Limb (tissue), 2 donors: ENCODE data around the gene PBX4.

Experiments used
- DNase-seq, 2 donors: peaks; one replicate each; pipeline ENCODE4 v3.0.0-alpha.2; 2016; ENCODE audit errors: extremely low spot score in 2 of 2

PBX4 gene

GRCh38 chr19:19527674-19528625 lies 90.5 kb downstream of the PBX4 start:
- DNase-seq: peak in 1 of 2 donors; percentile 36

- DNase-seq: peak in 1 of 2 donors; percentile 23
These were observed 91.2 kb downstream of the PBX4 start for GRCh38 chr19:19527371-19527656.

- peak in 1 of 2 donors; percentile 24 for DNase-seq
These were observed 91.7 kb downstream of the PBX4 start for GRCh38 chr19:19526581-19527370.

- peak in 1 of 2 donors; percentile 32 for DNase-seq
These were observed 92.7 kb downstream of the PBX4 start for GRCh38 chr19:19525611-19526380.

- no peak for DNase-seq
These were observed 94.4 kb downstream of the PBX4 start for GRCh38 chr19:19524053-19524452.

GRCh38 chr19:19523177-19523576 lies 95.3 kb downstream of the PBX4 start:
- no peak for DNase-seq

GRCh38 chr19:19520989-19521388 lies 97.5 kb downstream of the PBX4 start:
- no peak for DNase-seq

GRCh38 chr19:19517235-19517619 lies 101.3 kb downstream of the PBX4 start:
- no peak for DNase-seq

GRCh38 chr19:19515642-19516519 lies 102.6 kb downstream of the PBX4 start, which contains the start of gene NDUFA13:
TSS of gene NDUFA13 (plus strand) at chr19:19516225. CDS start at chr19:19516239, 14 bp downstream.
- peak; percentile 89 to 97 for DNase-seq

- no peak for DNase-seq
These were observed 103.4 kb downstream of the PBX4 start, which contains the start of gene TSSK6 for GRCh38 chr19:19514881-19515641. TSS of gene TSSK6 (minus strand) at chr19:19515548. CDS start at chr19:19515427, 121 bp downstream.

GRCh38 chr19:19514215-19514657 lies 104.3 kb downstream of the PBX4 start:
- peak; percentile 72 to 83 for DNase-seq

GRCh38 chr19:19513682-19514081 lies 104.8 kb downstream of the PBX4 start:
- DNase-seq: no peak
